Caco-2 (cell line): ENCODE measurements around the gene ZNF521. TPM values are rescaled to one million over a fixed set of nuclear protein-coding genes. Genes with fewer than 3 reads are reported as not detected.

Experiments used
- BruUV-seq: library from RNA; stranded (reverse); fragments of 400-500 nt; replicated peaks from 2 replicates; lab custom pipeline; 2021; lab: Mats Ljungman, UMichigan
- CTCF ChIA-PET: fragments of 300-600 bp; sonication (Branson Sonifier 250); formaldehyde crosslinking; loops from one replicate; lab custom pipeline; 2022; ENCODE audit warnings: antibody characterized with exemption; lab: Charles Lee
- POLR2A ChIA-PET: fragments of 300-600 bp; sonication (Branson Sonifier 250); formaldehyde crosslinking; loops from one replicate; lab custom pipeline; 2022; ENCODE audit warnings: antibody characterized with exemption; lab: Charles Lee
- DNase-seq, 2 experiments: peaks; one replicate each; pipeline versions ENCODE4 v3.0.0 to v3.0.0-alpha.2; 2020 to 2022
- H3K27me3 ChIP-seq: replicated peaks from 2 replicates; pipeline ENCODE4 v1.6.0; 2011; ENCODE audit warnings: low read length; ENCODE audit not compliant: control insufficient read depth, insufficient read depth
- H3K36me3 ChIP-seq: 2 replicates; pipeline ENCODE4 v1.5.1; 2011; ENCODE audit warnings: low read length; ENCODE audit not compliant: control insufficient read depth, insufficient read depth
- H3K4me1 ChIP-seq: fragments of 250-450 bp; sonication (Bioruptor Pico); 2 replicates; pipeline ENCODE4 v1.5.1; 2020; ENCODE audit warnings: mild to moderate bottlenecking
- H3K4me3 ChIP-seq: 2 replicates; pipeline ENCODE4 v1.5.1; 2011; ENCODE audit warnings: low read depth, mild to moderate bottlenecking, control low read depth, low read length
- H3K9me3 ChIP-seq: fragments of 250-450 bp; sonication (Bioruptor Pico); 2 replicates; pipeline ENCODE4 v1.5.1; 2020; ENCODE audit warnings: mild to moderate bottlenecking, moderate library complexity
- H3K27ac Mint-ChIP-seq: one replicate; pipeline ENCODE4 v1.8.0; 2022; ENCODE audit warnings: mixed read lengths; ENCODE audit not compliant: unreplicated experiment
- H3K27me3 Mint-ChIP-seq: one replicate; pipeline ENCODE4 v1.8.0; 2022; ENCODE audit warnings: mixed read lengths; ENCODE audit not compliant: insufficient read depth, unreplicated experiment
- H3K36me3 Mint-ChIP-seq: one replicate; pipeline ENCODE4 v1.8.0; 2022; ENCODE audit warnings: mild to moderate bottlenecking, mixed read lengths; ENCODE audit not compliant: insufficient read depth, unreplicated experiment
- H3K4me1 Mint-ChIP-seq: one replicate; pipeline ENCODE4 v1.8.0; 2022; ENCODE audit warnings: low read depth, mixed read lengths; ENCODE audit not compliant: unreplicated experiment
- H3K4me3 Mint-ChIP-seq: one replicate; pipeline ENCODE4 v1.8.0; 2022; ENCODE audit warnings: mild to moderate bottlenecking, moderate library complexity, mixed read lengths; ENCODE audit not compliant: unreplicated experiment
- H3K9me3 Mint-ChIP-seq: one replicate; pipeline ENCODE4 v1.8.0; 2022; ENCODE audit warnings: mixed read lengths; ENCODE audit not compliant: unreplicated experiment
- CTCF ChIP-seq, 2 experiments: fragments of 200-600 bp in 1 of 2; IDR thresholded peaks; 1 replicate in 1 of 2; 2 replicates in 1 of 2; pipeline versions ENCODE4 v1.5.1 to v1.8.0; 2011 to 2022; ENCODE audit warnings: antibody characterized with exemption in 1 of 2, control low read depth in 1 of 2, inconsistent platforms in 1 of 2, low read depth in 1 of 2, low read length in 1 of 2, mild to moderate bottlenecking in 1 of 2, moderate library complexity in 1 of 2; ENCODE audit not compliant: insufficient read depth in 1 of 2, severe bottlenecking in 1 of 2, unreplicated experiment in 1 of 2
- intact Hi-C: fragments of 100-400 bp; cut with micrococcal nuclease; formaldehyde crosslinking; loops from one replicate; pipeline ENCODE4 v1.10.0; 2022; ENCODE audit not compliant: unreplicated experiment
- total RNA-seq: library from RNA; stranded (reverse); gene quantifications from 2 replicates; pipeline ENCODE4 v1.2.3, GENCODE V29; 2022

The ZNF521 gene
- total RNA-seq, 1 experiment from 2014 or later, result not detected

GRCh38 chr18:25244924-25245698, 106.9 kb downstream of the ZNF521 start:
- POLR2A ChIA-PET, result no interaction called here

GRCh38 chr18:25244170-25244569, 107.8 kb downstream of the ZNF521 start:
- intact Hi-C loops, result no loop called here
- Histone ChIP-seq H3K9me3 (no peaks in the 10 kb centered on the region), H3K27me3 (no peaks in the 10 kb centered on the region), H3K4me3 (no peak overlapping the region), H3K4me1 (peaks cover 11% of the 10 kb centered on the region; the same call in 1 of the 2 replicates), H3K36me3 (no peaks in the 10 kb centered on the region)
- BruUV-seq, result no TSS peak
- Mint-ChIP-seq H3K4me1 (peaks cover 7% of the 10 kb centered on the region), H3K9me3 (no peaks in the 10 kb centered on the region), H3K36me3 (no peaks in the 10 kb centered on the region), H3K4me3 (no peak overlapping the region), H3K27me3 (no peaks in the 10 kb centered on the region), H3K27ac (no peak overlapping the region)
- CTCF ChIA-PET, result no interaction called here
- no peak for DNase-seq
- TF ChIP-seq CTCF (IDR thresholded peaks at IDR 0.05; ENCODE audit: insufficient read depth in 1 of 2, low read depth in 1 of 2, low read length in 1 of 2, severe bottlenecking in 1 of 2, unreplicated experiment in 1 of 2), result no peak
- POLR2A ChIA-PET, result no interaction called here

More at GRCh38 chr18:25244924-25245698, 106.9 kb downstream of the ZNF521 start:
- no peak overlapping the region for H3K27ac Mint-ChIP-seq
- H3K4me1 Mint-ChIP-seq, result peaks cover 7% of the 10 kb centered on the region
- Histone ChIP-seq H3K9me3 (no peaks in the 10 kb centered on the region), H3K36me3 (no peaks in the 10 kb centered on the region), H3K4me3 (no peak overlapping the region), H3K4me1 (peaks cover 1% of the 10 kb centered on the region; the same call in 1 of the 2 replicates), H3K27me3 (no peaks in the 10 kb centered on the region)
- BruUV-seq, result no TSS peak
- H3K4me3 Mint-ChIP-seq, result no peak overlapping the region
- H3K9me3 Mint-ChIP-seq, result no peaks in the 10 kb centered on the region
- DNase-seq, result no peak
- CTCF ChIA-PET, result no interaction called here
- no peak for TF ChIP-seq CTCF (IDR thresholded peaks at IDR 0.05; ENCODE audit: insufficient read depth in 1 of 2, low read depth in 1 of 2, low read length in 1 of 2, severe bottlenecking in 1 of 2, unreplicated experiment in 1 of 2)
- H3K36me3 Mint-ChIP-seq, result no peaks in the 10 kb centered on the region
- no peaks in the 10 kb centered on the region for H3K27me3 Mint-ChIP-seq
- intact Hi-C loops, result no loop called here

GRCh38 chr18:25243754-25244153, 108.2 kb downstream of the ZNF521 start:
- CTCF ChIA-PET, result no interaction called here

More at GRCh38 chr18:25243754-25244153, 108.2 kb downstream of the ZNF521 start:
- no peak for TF ChIP-seq CTCF (IDR thresholded peaks at IDR 0.05; ENCODE audit: insufficient read depth in 1 of 2, low read depth in 1 of 2, low read length in 1 of 2, severe bottlenecking in 1 of 2, unreplicated experiment in 1 of 2)
- no peak overlapping the region for H3K4me3 Mint-ChIP-seq
- H3K4me1 Mint-ChIP-seq, result peaks cover 7% of the 10 kb centered on the region
- H3K9me3 Mint-ChIP-seq, result no peaks in the 10 kb centered on the region
- H3K27me3 Mint-ChIP-seq, result no peaks in the 10 kb centered on the region
- Histone ChIP-seq H3K4me1 (peaks cover 11% of the 10 kb centered on the region; the same call in 1 of the 2 replicates), H3K4me3 (no peak overlapping the region), H3K27me3 (no peaks in the 10 kb centered on the region), H3K36me3 (no peaks in the 10 kb centered on the region), H3K9me3 (no peaks in the 10 kb centered on the region)
- POLR2A ChIA-PET, result no interaction called here
- H3K36me3 Mint-ChIP-seq, result no peaks in the 10 kb centered on the region
- no TSS peak for BruUV-seq
- intact Hi-C loops, result no loop called here
- no peak overlapping the region for H3K27ac Mint-ChIP-seq
- DNase-seq, result no peak
